Fibroblast of the aortic adventitia (primary cell): ENCODE measurements around the gene SERPINC1. TPM values are rescaled to one million over a fixed set of nuclear protein-coding genes. Genes with fewer than 3 reads are reported as not detected.
"Not testable (repeated sequence)": the region's sequence is repeated elsewhere in the genome, so short reads cannot be mapped to it uniquely, and the experiment has no call there.

ENCODE experiments used
- DNase-seq: peaks from one replicate; pipeline ENCODE4 v3.0.0-alpha.2; 2010; ENCODE audit warnings: low read depth
- H3K4me3 ChIP-seq: 2 replicates; pipeline ENCODE4 v1.5.1; 2011; ENCODE audit warnings: low read depth, mild to moderate bottlenecking, control low read depth, low read length, moderate library complexity
- total RNA-seq: library from RNA; depleted of rRNA; stranded (reverse); fragments of >200 nt; gene quantifications from 2 replicates; pipeline ENCODE4 v1.2.3, GENCODE V29; 2012; ENCODE audit warnings: low replicate concordance
- TF ChIP-seq, protein P1 (sequence below): IDR thresholded peaks from 2 replicates; pipeline ENCODE4 v1.5.1; 2011; ENCODE audit warnings: mild to moderate bottlenecking, low read length, control low read depth, inconsistent platforms; ENCODE audit not compliant: insufficient read depth

SERPINC1 gene
- total RNA-seq = not detected in 2 replicates

GRCh38 chr1:173917149-173917548 lies at the start of gene SERPINC1:
Gene SERPINC1, minus strand, starts transcription at chr1:173917327. Its CDS starts 68 bp downstream, at chr1:173917259.
- no peak for DNase-seq

DNA sequence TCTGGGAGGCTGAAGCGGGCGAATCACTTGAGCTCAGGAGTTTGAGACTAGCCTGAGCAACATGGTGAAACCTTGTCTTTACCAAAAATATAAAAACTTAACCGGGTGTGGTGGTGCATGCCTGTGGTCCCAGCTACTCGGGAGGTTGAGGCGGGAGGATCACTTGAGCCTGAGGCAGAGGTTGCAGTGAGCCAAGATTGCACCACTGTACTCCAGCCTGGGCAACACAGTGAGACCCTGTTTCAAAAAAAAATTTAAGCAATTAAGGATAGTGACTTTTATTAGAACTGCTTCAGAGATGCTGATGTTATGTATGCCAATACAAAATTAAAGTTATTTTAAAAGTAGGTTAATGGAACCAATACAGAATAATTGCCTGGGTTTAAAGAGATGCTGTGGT lies 48.8 kb upstream of the SERPINC1 start:
- not testable (repeated sequence) for DNase-seq, H3K4me3 ChIP-seq

More at GRCh38 chr1:173917149-173917548, at the start of gene SERPINC1:
- no peak within 1 kb of the TSS for H3K4me3 ChIP-seq
- TF ChIP-seq, protein P1, sequence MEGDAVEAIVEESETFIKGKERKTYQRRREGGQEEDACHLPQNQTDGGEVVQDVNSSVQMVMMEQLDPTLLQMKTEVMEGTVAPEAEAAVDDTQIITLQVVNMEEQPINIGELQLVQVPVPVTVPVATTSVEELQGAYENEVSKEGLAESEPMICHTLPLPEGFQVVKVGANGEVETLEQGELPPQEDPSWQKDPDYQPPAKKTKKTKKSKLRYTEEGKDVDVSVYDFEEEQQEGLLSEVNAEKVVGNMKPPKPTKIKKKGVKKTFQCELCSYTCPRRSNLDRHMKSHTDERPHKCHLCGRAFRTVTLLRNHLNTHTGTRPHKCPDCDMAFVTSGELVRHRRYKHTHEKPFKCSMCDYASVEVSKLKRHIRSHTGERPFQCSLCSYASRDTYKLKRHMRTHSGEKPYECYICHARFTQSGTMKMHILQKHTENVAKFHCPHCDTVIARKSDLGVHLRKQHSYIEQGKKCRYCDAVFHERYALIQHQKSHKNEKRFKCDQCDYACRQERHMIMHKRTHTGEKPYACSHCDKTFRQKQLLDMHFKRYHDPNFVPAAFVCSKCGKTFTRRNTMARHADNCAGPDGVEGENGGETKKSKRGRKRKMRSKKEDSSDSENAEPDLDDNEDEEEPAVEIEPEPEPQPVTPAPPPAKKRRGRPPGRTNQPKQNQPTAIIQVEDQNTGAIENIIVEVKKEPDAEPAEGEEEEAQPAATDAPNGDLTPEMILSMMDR = no peak

- no peak for DNase-seq
- TF ChIP-seq, protein P1 = no peak
- H3K4me3 ChIP-seq = no peak overlapping the region
These were observed 46.4 kb upstream of the SERPINC1 start for GRCh38 chr1:173963477-173963876.

DNA sequence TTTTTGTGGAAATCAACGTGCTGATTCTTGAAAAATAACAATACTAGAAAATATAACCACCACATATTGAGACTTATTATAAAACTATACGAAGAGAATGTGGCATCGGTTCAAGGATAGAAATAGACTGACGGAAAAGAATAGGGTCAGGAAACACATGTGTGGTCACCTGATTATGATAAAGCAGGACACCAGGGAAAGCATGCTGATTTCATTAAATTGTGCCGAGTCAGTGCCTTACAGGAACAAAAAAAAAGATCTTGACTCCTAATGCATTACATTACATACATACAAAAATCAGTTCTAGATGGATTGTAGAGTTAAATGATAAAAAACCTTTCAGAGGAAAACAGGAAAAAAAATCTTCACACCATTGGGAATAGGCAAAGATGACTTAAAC lies 43.5 kb upstream of the SERPINC1 start:
- no peak overlapping the region for H3K4me3 ChIP-seq
- peak; percentile 2 for DNase-seq
- TF ChIP-seq, protein P1 = no peak

DNA sequence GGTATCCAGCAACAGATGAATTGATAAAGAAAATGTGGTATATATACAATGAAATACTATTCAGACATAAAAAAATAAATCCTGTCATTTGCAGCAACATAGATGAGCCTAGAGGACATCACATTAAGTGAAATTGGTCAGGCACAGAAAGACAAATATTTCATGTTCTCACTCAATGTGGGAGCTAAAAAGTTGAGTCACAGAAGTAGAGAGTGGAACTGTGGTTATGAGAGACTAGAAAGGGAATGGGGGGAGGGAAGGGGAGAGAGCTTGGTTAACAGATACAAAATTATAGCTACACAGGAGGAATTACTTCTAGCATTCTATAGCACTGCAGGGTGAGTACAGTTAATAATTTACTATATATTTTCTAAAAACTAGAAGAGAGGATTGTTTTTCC lies 37.1 kb upstream of the SERPINC1 start:
- TF ChIP-seq, protein P1 = no peak
- H3K4me3 ChIP-seq = no peak overlapping the region
- DNase-seq = no peak

GRCh38 chr1:173948594-173948993 lies 31.5 kb upstream of the SERPINC1 start:
- H3K4me3 ChIP-seq = no peak overlapping the region
- TF ChIP-seq, protein P1 = no peak
- no peak for DNase-seq

GRCh38 chr1:173946380-173946921 lies 29.3 kb upstream of the SERPINC1 start:
- TF ChIP-seq, protein P1 = no peak
- DNase-seq = no peak
- no peak overlapping the region for H3K4me3 ChIP-seq
